Gastroesophageal sphincter (tissue), 4 donors: ENCODE measurements around the gene SLTM. TPM values are rescaled to one million over a fixed set of nuclear protein-coding genes. Genes with fewer than 3 reads are reported as not detected.
"Not testable (repeated sequence)": the region's sequence is repeated elsewhere in the genome, so short reads cannot be mapped to it uniquely, and the experiment has no call there.

Experiments used
- ATAC-seq: fragments of 150-250 bp; one replicate; pipeline ENCODE4 v1.9.1; 2016; ENCODE audit warnings: mild to moderate bottlenecking, moderate library complexity
- H3K27ac ChIP-seq, 4 donors: fragments of 200-600 bp; sonication (generic) in 3 of 4; 1 replicate in 3 of 4; 2 replicates in 1 of 4; pipeline ENCODE4 v1.5.1; 2016 to 2019
- H3K27me3 ChIP-seq: fragments of 200-600 bp; sonication (generic); one replicate; pipeline ENCODE4 v1.5.1; 2019
- H3K36me3 ChIP-seq, 2 donors: fragments of 200-600 bp; sonication (generic); one replicate each; pipeline ENCODE4 v1.5.1; 2019; ENCODE audit warnings: control low read depth in 1 of 2
- H3K4me1 ChIP-seq, 3 donors: fragments of 200-600 bp; sonication (generic); 1 replicate in 2 of 3; 2 replicates in 1 of 3; pipeline ENCODE4 v1.5.1; 2016 to 2019; ENCODE audit warnings: control low read depth in 2 of 3
- H3K4me3 ChIP-seq, 2 donors: fragments of 200-600 bp; sonication (generic); one replicate each; pipeline ENCODE4 v1.5.1; 2019; ENCODE audit warnings: mild to moderate bottlenecking in 1 of 2, moderate library complexity in 1 of 2
- H3K9me3 ChIP-seq, 3 donors: fragments of 200-600 bp; sonication (generic); one replicate each; pipeline ENCODE4 v1.5.1; 2017 to 2019; ENCODE audit warnings: control low read depth in 2 of 3
- CTCF ChIP-seq, 4 experiments: fragments of 200-600 bp in 2 of 4; fragments of 450-650 bp in 2 of 4; sonication (generic) in 1 of 4; IDR thresholded peaks; one replicate each; pipeline ENCODE4 v1.5.1; 2017 to 2019; ENCODE audit warnings: antibody characterized with exemption in 4 of 4, mild to moderate bottlenecking in 2 of 4, moderate library complexity in 2 of 4
- EP300 ChIP-seq: sonication (generic); formaldehyde crosslinking; IDR thresholded peaks from one replicate; pipeline ENCODE4 v1.6.1; 2017; ENCODE audit warnings: antibody characterized with exemption, mild to moderate bottlenecking
- POLR2A ChIP-seq, 2 donors: fragments of 450-650 bp; IDR thresholded peaks; one replicate each; pipeline ENCODE4 v1.6.1; 2017; ENCODE audit warnings: antibody characterized with exemption in 2 of 2, mild to moderate bottlenecking in 2 of 2, moderate library complexity in 1 of 2
- POLR2AphosphoS5 ChIP-seq: sonication (generic); formaldehyde crosslinking; IDR thresholded peaks from one replicate; pipeline ENCODE4 v1.6.1; 2017; ENCODE audit warnings: antibody characterized with exemption
- WGBS, 2 donors: methylation state at CpG; one replicate each; pipeline ENCODE4 v1.1.5; 2018; ENCODE audit warnings: low coverage in 1 of 2; 5-methylcytosine and 5-hydroxymethylcytosine counted together
- total RNA-seq, 4 donors: library from RNA; depleted of rRNA; stranded (reverse); fragments of >200 nt; gene quantifications; one replicate each; pipeline ENCODE4 v1.1.0, GENCODE V29; 2016

The SLTM gene
- total RNA-seq, 4 donors from 2014 or later = 79.2 to 120 (median 84.4) TPM

DNA sequence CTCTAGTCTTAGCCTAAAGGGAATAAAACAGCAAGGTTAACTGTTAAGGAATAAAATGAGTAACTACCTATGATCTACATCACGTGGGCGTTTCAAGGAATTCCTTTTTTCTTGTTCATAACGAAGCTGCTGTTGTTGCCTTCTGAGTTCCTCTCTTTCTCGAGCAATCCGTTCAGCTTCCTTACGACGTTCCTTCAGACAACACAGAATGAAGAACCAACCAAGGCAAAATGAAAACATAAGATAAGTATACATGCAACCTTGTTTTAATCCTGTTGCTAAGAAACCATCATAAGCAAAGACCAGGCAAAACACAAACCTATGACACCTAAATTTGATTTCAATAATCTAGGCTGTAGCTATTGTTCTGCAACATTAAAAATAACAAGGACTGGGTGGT, 44.1 kb downstream of the SLTM start:
- 81 to 83% methylated on average over 7 of the region's 7 CpGs for WGBS, 2 donors
- H3K9me3 ChIP-seq = no peaks in the 10 kb centered on the region
- H3K27me3 ChIP-seq = no peaks in the 10 kb centered on the region
- peaks cover 20 to 100% of the 10 kb centered on the region in 2 donors for H3K36me3 ChIP-seq
- H3K4me3 ChIP-seq = no peak overlapping the region
- TF ChIP-seq CTCF (IDR thresholded peaks at IDR 0.05) = no peak
- TF ChIP-seq EP300 = no peak
- TF ChIP-seq POLR2A (IDR thresholded peaks at IDR 0.05) = no peak
- TF ChIP-seq POLR2AphosphoS5 = no peak
- no peak for ATAC-seq
- no peak overlapping the region for H3K27ac ChIP-seq
- H3K4me1 ChIP-seq = no peaks in the 10 kb centered on the region

GRCh38 chr15:58886921-58887320, 46.6 kb downstream of the SLTM start:
- Histone ChIP-seq H3K27ac (no peak overlapping the region), H3K27me3 (no peaks in the 10 kb centered on the region), H3K4me1 (no peaks in the 10 kb centered on the region), H3K4me3 (no peak overlapping the region), H3K9me3 (no peaks in the 10 kb centered on the region), H3K36me3 (peaks cover 17 to 99% of the 10 kb centered on the region in 2 donors)
- WGBS, 2 donors = 88 to 93% methylated on average over 5 to 11 of the region's 12 CpGs
- TF ChIP-seq EP300 (no peak), POLR2AphosphoS5 (no peak), CTCF (IDR thresholded peaks at IDR 0.05) (no peak), POLR2A (IDR thresholded peaks at IDR 0.05) (no peak)
- no peak for ATAC-seq

GRCh38 chr15:58883926-58884325, 49.6 kb downstream of the SLTM start:
- H3K4me3 ChIP-seq, H3K27ac ChIP-seq, H3K27me3 ChIP-seq, H3K9me3 ChIP-seq, ATAC-seq, H3K4me1 ChIP-seq: not testable (repeated sequence)
- WGBS, 2 donors = 100% methylated on average over 1 of the region's 3 CpGs; no CpG with 5 or more reads in 1 of the 2 donors
- peaks cover 11 to 99% of the 10 kb centered on the region in 2 donors for H3K36me3 ChIP-seq

GRCh38 chr15:58882243-58882642, 51.2 kb downstream of the SLTM start:
- Histone ChIP-seq H3K27ac (no peak overlapping the region), H3K9me3 (no peaks in the 10 kb centered on the region), H3K27me3 (no peaks in the 10 kb centered on the region), H3K4me3 (no peak overlapping the region), H3K4me1 (no peaks in the 10 kb centered on the region), H3K36me3 (peaks cover 14 to 99% of the 10 kb centered on the region in 2 donors)
- ATAC-seq = no peak
- no peak for TF ChIP-seq CTCF (IDR thresholded peaks at IDR 0.05)
- TF ChIP-seq POLR2AphosphoS5 = no peak
- TF ChIP-seq EP300 = no peak
- no peak for TF ChIP-seq POLR2A (IDR thresholded peaks at IDR 0.05)
- whole genome bisulfite sequencing, 2 donors = 75 to 84% methylated on average over 3 to 4 of the region's 4 CpGs

- Histone ChIP-seq H3K27me3 (no peaks in the 10 kb centered on the region), H3K9me3 (no peaks in the 10 kb centered on the region), H3K27ac (no peak overlapping the region), H3K4me3 (no peak overlapping the region), H3K4me1 (no peaks in the 10 kb centered on the region), H3K36me3 (peaks cover 11 to 90% of the 10 kb centered on the region in 2 donors)
- no peak for TF ChIP-seq POLR2A (IDR thresholded peaks at IDR 0.05)
- no peak for TF ChIP-seq POLR2AphosphoS5
- TF ChIP-seq CTCF (IDR thresholded peaks at IDR 0.05) = no peak
- no peak for TF ChIP-seq EP300
- WGBS, 2 donors = 88% methylated on average over 2 to 3 of the region's 3 CpGs
- ATAC-seq = no peak
Observed at GRCh38 chr15:58880320-58880719, 53.2 kb downstream of the SLTM start.
